HG03175 (cell line): ENCODE measurements around the gene DTX3.
"Not testable (repeated sequence)": the region's sequence is repeated elsewhere in the genome, so short reads cannot be mapped to it uniquely, and the experiment has no call there.

Source experiments
- ATAC-seq: cut with Tn5 transposase; IDR thresholded peaks from one replicate; pipeline ENCODE4 v1.9.1; 2021; ENCODE audit warnings: mild to moderate bottlenecking, moderate library complexity; ENCODE audit not compliant: unreplicated experiment

The DTX3 gene, protein sequence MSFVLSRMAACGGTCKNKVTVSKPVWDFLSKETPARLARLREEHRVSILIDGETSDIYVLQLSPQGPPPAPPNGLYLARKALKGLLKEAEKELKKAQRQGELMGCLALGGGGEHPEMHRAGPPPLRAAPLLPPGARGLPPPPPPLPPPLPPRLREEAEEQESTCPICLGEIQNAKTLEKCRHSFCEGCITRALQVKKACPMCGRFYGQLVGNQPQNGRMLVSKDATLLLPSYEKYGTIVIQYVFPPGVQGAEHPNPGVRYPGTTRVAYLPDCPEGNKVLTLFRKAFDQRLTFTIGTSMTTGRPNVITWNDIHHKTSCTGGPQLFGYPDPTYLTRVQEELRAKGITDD

DNA sequence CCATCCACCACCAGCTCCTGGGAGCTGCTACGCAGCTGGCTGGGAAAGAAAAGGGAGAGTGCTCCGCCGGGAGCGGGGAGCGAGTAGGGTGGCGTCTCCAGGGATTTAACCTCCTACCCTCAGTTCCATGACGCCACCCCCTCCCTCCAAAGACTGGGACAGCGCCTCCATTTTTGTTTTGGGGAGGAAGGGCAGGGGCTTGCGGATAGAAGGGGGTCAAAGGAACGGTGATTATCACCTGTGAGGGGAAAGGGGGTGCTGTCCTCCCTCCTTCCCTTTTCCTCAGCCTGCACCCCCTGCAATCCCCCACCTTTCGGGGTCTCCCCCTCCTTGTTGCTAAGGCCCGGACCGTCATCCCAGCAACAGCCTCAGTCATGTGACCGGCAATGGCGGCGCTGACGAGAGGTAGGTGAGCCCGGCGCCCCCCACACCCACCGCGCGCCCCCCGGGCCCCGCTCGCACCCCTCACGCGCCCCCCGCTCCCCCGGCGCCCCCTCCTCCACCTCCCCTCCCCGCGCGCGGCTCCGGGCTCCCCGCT, at the start of gene DTX3:
TSS of gene DTX3 (plus strand) at position 371 of the 538 bp plus-strand sequence. CDS start 1,694 bp downstream, outside the sequence.
- peak; percentile 64 for ATAC-seq

- no peak for ATAC-seq
Measured at GRCh38 chr12:57554897-57555296, 49.7 kb upstream of the DTX3 start.

GRCh38 chr12:57558864-57559263, 45.8 kb upstream of the DTX3 start:
- ATAC-seq = no peak

GRCh38 chr12:57560516-57560915, 44.1 kb upstream of the DTX3 start:
- ATAC-seq = no peak

DNA sequence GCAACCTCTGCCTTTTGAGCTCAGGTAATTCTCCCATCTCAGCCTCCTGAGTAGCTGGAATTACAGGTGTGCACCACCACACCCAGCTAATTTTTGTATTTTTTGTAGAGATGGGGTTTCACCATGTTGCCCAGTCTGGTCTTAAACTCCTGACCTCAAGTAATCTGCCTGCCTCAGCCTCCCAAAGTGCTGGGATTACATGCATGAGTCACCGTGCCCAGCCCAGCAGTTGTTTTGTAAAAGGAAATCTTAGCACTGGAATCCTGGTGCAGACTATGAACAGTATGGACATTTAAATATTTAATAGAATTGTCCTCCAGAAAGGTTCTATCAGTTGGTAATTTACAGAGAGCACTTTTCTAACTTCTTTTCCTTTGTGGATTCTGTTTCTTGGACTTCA, 43.5 kb upstream of the DTX3 start:
- ATAC-seq = not testable (repeated sequence)

DNA sequence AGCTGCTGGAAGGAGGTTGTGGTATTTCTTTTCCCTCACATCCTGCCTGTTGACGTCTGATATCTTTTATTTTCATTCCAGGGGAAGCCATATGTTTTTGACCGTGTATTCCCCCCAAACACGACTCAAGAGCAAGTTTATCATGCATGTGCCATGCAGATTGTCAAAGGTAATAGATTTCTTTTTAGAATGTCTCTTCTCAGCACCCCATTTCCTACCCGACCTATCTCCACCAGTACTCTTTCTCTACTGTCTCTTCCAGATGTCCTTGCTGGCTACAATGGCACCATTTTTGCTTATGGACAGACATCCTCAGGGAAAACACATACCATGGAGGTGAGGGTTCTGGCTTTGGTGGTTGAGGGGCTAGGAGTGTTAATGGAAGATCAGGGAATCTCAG, 41.3 kb upstream of the DTX3 start:
- ATAC-seq = no peak

GRCh38 chr12:57564178-57564740, 40.4 kb upstream of the DTX3 start:
- ATAC-seq = no peak

DNA sequence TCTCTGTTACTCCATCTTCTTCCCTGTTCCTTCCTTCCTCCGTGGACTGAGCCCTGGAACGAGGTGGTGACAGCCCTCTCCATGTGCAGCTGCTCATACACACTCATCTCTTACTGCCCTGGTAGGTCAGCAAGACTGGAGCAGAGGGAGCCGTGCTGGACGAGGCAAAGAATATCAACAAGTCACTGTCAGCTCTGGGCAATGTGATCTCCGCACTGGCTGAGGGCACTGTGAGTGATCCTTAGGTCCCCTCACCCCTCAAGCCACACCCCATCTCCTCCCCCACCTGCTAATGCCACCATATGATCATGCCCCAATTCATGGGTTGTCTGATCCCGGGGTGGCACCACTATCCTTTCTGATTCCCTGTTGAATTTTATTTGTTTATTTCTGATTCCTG, 35.8 kb upstream of the DTX3 start:
- ATAC-seq = no peak

- no peak for ATAC-seq
Measured at GRCh38 chr12:57569858-57570257, 34.8 kb upstream of the DTX3 start.

DNA sequence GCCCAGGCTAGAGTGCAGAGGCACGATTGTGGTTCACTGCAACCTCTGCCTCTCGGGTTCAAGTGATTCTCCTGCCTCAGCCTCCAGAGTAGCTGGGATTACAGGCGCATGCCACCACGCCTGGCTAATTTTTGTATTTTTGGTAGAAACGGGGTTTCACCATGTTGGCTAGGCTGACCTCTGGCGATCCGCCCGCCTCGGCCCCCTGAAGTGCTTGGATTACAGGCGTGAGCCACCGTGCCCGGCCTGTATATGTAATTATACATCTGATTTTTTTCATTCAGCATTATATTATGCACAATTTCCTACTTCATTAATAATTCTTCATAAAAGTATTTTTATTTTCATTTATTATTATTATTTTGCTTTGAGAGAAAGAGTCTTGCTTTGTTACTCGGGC, 34.2 kb upstream of the DTX3 start:
- not testable (repeated sequence) for ATAC-seq

DNA sequence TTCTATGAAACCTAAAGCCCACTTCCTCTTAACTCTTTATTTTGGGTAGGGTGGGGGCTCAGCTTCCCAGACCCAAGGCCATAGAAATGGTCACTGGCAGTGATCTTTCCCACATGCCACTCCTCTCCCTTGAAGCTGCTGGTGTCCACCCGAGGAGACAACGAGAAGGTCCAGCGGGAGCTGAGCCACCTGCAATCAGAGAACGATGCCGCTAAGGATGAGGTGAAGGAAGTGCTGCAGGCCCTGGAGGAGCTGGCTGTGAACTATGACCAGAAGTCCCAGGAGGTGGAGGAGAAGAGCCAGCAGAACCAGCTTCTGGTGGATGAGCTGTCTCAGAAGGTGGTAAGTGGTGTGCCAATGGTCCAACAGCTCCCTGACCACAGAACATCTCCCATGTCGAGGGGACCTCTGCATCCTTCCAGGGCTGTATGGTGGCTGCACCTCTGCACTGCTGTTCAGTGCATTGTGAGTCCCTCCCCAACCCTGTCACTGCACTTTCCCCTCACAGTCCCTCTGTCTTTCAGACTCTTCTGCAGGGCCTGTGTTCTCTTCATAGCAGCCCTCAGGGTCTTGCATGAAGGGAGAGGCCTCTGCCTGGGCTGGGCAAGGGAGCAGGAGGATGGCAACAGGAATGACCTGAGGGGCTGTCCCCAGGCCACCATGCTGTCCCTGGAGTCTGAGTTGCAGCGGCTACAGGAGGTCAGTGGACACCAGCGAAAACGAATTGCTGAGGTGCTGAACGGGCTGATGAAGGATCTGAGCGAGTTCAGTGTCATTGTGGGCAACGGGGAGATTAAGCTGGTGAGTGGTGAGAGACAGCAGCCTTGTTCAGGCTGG, 32.5 kb upstream of the DTX3 start:
- no peak for ATAC-seq

- ATAC-seq = no peak
Measured at GRCh38 chr12:57574795-57575194, 29.8 kb upstream of the DTX3 start.

GRCh38 chr12:57575771-57576612, 28.6 kb upstream of the DTX3 start:
- no peak for ATAC-seq

DNA sequence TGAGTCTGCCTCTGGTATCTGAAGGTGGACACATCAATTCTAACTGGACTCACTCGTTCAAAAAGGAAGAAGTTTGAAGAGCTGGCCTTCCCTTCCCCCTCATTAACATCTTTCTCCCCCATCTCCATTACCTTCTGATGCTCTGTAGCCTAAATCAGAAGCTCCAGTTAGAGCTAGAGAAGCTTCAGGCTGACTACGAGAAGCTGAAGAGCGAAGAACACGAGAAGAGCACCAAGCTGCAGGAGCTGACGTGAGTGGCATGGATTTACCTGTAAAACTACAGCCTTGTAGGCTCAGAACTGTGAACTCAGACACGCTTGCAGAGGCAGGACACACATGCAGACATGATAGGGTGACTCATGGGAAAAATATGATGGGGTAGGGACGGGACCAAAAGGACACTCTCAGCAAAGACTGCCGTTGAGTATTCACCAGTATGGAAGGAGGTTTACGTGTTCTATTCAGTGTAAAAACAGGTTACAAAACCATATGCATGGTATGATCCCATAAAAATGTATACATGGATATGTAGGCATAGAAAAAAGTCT, 27.9 kb upstream of the DTX3 start:
- no peak for ATAC-seq

DNA sequence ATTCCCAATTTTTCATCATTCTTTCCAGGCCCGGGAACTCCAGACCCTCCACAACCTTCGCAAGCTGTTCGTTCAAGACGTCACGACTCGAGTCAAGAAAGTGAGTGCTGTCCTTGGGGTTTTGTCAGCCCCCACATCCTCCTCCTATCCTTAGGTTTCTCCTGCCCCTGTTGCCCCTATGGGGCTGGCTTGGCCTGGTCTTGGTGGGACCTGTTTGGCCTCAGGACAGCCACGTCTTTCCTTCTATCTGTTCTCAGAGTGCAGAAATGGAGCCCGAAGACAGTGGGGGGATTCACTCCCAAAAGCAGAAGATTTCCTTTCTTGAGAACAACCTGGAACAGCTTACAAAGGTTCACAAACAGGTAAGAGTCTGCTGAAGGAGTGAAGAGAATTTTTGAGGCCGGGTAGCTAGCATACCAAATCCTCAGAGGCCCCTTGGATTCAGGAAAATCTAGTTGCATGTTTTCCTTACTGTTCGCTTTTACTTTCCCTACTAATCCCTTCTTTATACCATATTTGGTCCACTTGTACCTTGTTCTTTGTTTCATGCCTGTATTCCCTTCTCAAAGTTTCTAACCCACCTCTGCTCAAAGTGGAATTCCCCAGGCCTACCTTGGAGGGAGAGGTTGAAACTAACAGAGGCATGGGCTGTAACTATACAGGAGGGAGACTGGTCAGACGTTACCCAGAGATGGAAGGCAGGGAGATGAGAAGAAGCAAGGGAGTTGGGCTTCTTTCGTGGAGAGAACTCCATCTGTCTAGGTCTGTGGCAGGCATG, 26.5 kb upstream of the DTX3 start:
- ATAC-seq = no peak

GRCh38 chr12:57579011-57579410, 25.6 kb upstream of the DTX3 start:
- no peak for ATAC-seq

GRCh38 chr12:57579677-57580465, 24.8 kb upstream of the DTX3 start:
- no peak for ATAC-seq

DNA sequence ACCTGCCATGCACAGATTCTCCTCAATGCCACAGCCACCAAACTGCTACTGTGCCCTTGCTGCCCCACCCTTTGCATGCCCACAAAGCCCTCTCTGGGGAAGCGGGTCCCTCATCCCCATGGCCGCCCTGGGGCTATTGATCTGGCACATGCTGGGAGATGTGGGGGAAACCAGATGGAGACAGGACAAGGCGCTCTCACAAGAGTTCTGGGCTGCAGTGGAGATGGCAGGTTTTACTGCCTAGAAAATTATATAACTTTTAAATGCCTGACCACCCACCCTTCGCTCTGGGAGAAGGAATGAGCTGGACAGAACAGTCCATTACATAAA, 24.2 kb upstream of the DTX3 start:
- ATAC-seq = no peak

DNA sequence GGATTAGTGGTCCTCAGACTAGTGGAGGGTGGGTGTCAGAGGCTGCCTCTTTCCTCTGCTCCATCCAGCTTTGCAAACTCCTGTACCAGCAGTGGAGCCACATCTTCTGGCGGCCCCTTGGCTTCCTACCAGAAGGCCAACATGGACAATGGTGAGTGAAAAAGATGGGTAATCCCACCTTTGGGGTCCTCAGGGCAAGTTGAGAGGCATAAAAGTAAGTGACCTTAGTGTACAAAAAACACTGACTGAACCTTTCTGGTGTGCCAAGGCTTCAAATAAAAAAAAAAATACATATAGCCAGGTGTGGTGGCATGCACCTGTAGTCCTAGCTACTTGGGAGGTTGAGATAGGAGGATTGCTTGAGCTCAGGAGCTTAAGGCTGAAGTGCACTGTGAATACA, 22.8 kb upstream of the DTX3 start:
- no peak for ATAC-seq
